K562 (cell line): Measurements from ENCODE around the gene BRPF1. TPM values are rescaled to one million over a fixed set of nuclear protein-coding genes. Genes with fewer than 3 reads are reported as not detected.

Source experiments
- ARID3B ChIP-seq: fragments of 250-450 bp; sonication (Bioruptor Pico); IDR thresholded peaks from 2 replicates; pipeline ENCODE4 v1.4.0; 2020; ENCODE audit warnings: borderline replicate concordance
- CEBPG ChIP-seq, 3 experiments: fragments of 200-800 bp in 1 of 3; sonication (Bioruptor generic) in 1 of 3; sonication (generic) in 1 of 3; formaldehyde crosslinking in 1 of 3; IDR thresholded peaks in 2 of 3; conservative IDR thresholded peaks in 1 of 3; 2 replicates each; pipeline versions ENCODE4 v1.6.1 to v1.8.0; 2016 to 2022; ENCODE audit warnings: missing compliant biosample characterization in 2 of 3, missing genetic modification characterization in 2 of 3, mild to moderate bottlenecking in 1 of 3, missing genetic modification reagents in 1 of 3
- DDX20 ChIP-seq: fragments of 450-650 bp; IDR thresholded peaks from 2 replicates; pipeline ENCODE4 v1.6.1; 2016; ENCODE audit warnings: missing genetic modification characterization, low read depth, mild to moderate bottlenecking, missing compliant biosample characterization, moderate library complexity
- GABPB1 ChIP-seq: sonication (generic); formaldehyde crosslinking; IDR thresholded peaks from 2 replicates; pipeline ENCODE4 v1.8.0; 2022; ENCODE audit warnings: mild to moderate bottlenecking, missing genetic modification reagents
- GTF2B ChIP-seq: IDR thresholded peaks from 2 replicates; pipeline ENCODE4 v1.6.1; 2011; ENCODE audit not compliant: insufficient read length; ENCODE audit errors: extremely low read depth
- JUND ChIP-seq, 2 experiments: IDR thresholded peaks; 2 replicates in 1 of 2; 3 replicates in 1 of 2; pipeline ENCODE4 v1.6.1; 2011; ENCODE audit warnings: borderline replicate concordance in 2 of 2, low read depth in 2 of 2, low read length in 2 of 2, improper control_type of control experiment in 1 of 2, missing biosample characterization in 1 of 2, missing genetic modification characterization in 1 of 2, missing genetic modification reagents in 1 of 2
- L3MBTL2 ChIP-seq: fragments of 450-650 bp; IDR thresholded peaks from 2 replicates; pipeline ENCODE4 v1.6.1; 2016; ENCODE audit warnings: mild to moderate bottlenecking, moderate library complexity
- NUFIP1 ChIP-seq: fragments of 450-650 bp; IDR thresholded peaks from 2 replicates; pipeline ENCODE4 v1.6.1; 2018; ENCODE audit not compliant: partially characterized antibody
- polyA plus RNA-seq, 8 experiments: library from polyadenylated mRNA; depleted of rRNA in 4 of 8; stranded (reverse) in 5 of 8; unstranded in 3 of 8; fragments of >200 nt; fragmentation: Nextera tagmentation in 2 of 8; fragmentation: Illumina TruSeq in 1 of 8; extraction: Ambion mirVana in 2 of 8; extraction: Trizol in 1 of 8; gene quantifications; 2 replicates each; pipeline versions ENCODE4 v1.2.1 to v1.2.3, GENCODE V29; 2011 to 2014; ENCODE audit warnings: inconsistent platforms in 1 of 8, missing spikeins in 1 of 8
- total RNA-seq, 7 experiments: library from RNA; depleted of rRNA in 6 of 7; stranded (reverse); fragments of >200 nt in 6 of 7; fragmentation: Illumina TruSeq in 2 of 7; extraction: Trizol in 2 of 7; gene quantifications; 2 replicates each; pipeline versions ENCODE4 v1.2.1 to v1.2.3, GENCODE V29; 2011 to 2021; ENCODE audit warnings: low replicate concordance in 1 of 7
- TF ChIP-seq, protein P1 (sequence below): fragments of 450-650 bp; IDR thresholded peaks from one replicate; pipeline ENCODE4 v1.6.1; 2018; ENCODE audit warnings: mild to moderate bottlenecking, moderate library complexity; ENCODE audit not compliant: partially characterized antibody

Gene BRPF1
- total and polyA plus RNA-seq, 9 of the 15 experiments (the other 6 are each of a cell fraction or from before 2014, with no cell fraction given): 1.1 to 40.2 (median 23.5) TPM

DNA sequence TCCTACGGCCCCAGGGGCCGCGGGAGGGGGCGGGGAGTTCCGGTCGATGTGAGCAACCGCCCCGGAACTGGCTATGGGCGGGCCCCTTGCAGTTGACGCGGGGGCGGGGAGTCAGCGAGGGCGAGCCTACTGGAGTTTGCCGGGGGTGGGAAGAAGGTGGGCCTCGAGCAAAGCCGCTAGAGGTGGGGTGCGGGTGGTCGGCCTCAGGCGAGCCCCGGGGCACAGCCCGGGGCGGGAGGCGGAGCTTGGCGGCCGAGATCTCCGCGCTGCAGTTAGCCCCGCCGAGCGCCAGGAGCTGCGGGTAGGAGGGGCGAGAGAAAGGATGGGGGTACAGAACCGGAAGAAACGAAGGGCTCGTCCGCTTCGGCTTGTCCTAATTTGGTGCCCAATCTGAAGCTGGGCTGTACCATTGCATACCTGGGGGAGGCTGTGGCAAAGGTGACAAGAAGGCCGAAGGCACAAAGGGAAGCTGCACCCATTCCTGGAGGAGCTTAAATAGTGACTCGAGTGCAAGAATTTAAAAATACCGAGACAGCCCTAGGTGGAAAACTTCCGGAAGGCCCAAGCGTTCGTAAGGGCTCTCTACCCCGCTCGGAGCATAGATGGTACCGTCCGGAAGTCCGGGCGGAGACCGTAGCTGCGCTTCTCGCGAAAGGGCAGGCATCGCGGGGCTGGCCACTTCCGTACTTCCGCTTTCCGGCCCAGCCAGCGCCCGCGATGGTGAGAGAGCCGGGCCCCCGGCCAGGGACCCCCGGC, 61.0 kb downstream of the BRPF1 start, which contains the start of the genes ARPC4 and TADA3 (continued):
- TF ChIP-seq GTF2B: no peak
- peak; percentile 97 for TF ChIP-seq JUND (IDR thresholded peaks at IDR 0.05; ENCODE audit: borderline replicate concordance, low read depth, low read length)
- no peak for TF ChIP-seq JUND (tag; IDR thresholded peaks at IDR 0.05; ENCODE audit: borderline replicate concordance, low read depth, low read length)
- no peak for TF ChIP-seq ARID3B
- TF ChIP-seq, protein P1, sequence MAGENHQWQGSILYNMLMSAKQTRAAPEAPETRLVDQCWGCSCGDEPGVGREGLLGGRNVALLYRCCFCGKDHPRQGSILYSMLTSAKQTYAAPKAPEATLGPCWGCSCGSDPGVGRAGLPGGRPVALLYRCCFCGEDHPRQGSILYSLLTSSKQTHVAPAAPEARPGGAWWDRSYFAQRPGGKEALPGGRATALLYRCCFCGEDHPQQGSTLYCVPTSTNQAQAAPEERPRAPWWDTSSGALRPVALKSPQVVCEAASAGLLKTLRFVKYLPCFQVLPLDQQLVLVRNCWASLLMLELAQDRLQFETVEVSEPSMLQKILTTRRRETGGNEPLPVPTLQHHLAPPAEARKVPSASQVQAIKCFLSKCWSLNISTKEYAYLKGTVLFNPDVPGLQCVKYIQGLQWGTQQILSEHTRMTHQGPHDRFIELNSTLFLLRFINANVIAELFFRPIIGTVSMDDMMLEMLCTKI: no peak
- peak; percentile 92 for TF ChIP-seq NUFIP1
- no peak for TF ChIP-seq CEBPG (CRISPR knock-in tag; IDR thresholded peaks at IDR 0.05)
- TF ChIP-seq CEBPG (tag; conservative IDR thresholded peaks at IDR 0.05 in 1 of 2, IDR thresholded peaks at IDR 0.05 in 1 of 2): no peak
- no peak for TF ChIP-seq DDX20 (tag)
- peak; percentile 83 for TF ChIP-seq GABPB1
- TF ChIP-seq L3MBTL2: peak; percentile 11; the same call in 1 of the 2 replicates
